Measurements from ENCODE around the gene CAPN7.
"Not testable (repeated sequence)": the region's sequence is repeated elsewhere in the genome, so short reads cannot be mapped to it uniquely, and the experiment has no call there.

CAPN7 gene

GRCh38 chr3:15186101-15186476 is 20.0 kb upstream of the CAPN7 start:
- H3K4me3 Mint-ChIP-seq = no peak overlapping the region
- H3K36me3 Mint-ChIP-seq (ENCODE audit: low read depth) = peaks cover 4% of the 10 kb centered on the region
- no peak overlapping the region for H3K27ac Mint-ChIP-seq
- TF ChIP-seq CTCF (IDR thresholded peaks at IDR 0.05; ENCODE audit: unreplicated experiment in 3 of 3) = no peak
- H3K4me1 Mint-ChIP-seq = peaks cover 10% of the 10 kb centered on the region
- H3K27me3 Mint-ChIP-seq (ENCODE audit: low read depth) = peaks cover 12% of the 10 kb centered on the region
- H3K9me3 Mint-ChIP-seq = peaks cover 4% of the 10 kb centered on the region

GRCh38 chr3:15186477-15187164 is 19.4 kb upstream of the CAPN7 start:
- not testable (repeated sequence) for H3K4me1 Mint-ChIP-seq; H3K36me3 Mint-ChIP-seq (ENCODE audit: low read depth); H3K4me3 Mint-ChIP-seq; H3K9me3 Mint-ChIP-seq; H3K27ac Mint-ChIP-seq
- H3K27me3 Mint-ChIP-seq (ENCODE audit: low read depth) = peaks cover 12% of the 10 kb centered on the region

- H3K27ac Mint-ChIP-seq = no peak overlapping the region
- H3K4me1 Mint-ChIP-seq = no peaks in the 10 kb centered on the region
- peaks cover 18% of the 10 kb centered on the region for H3K27me3 Mint-ChIP-seq (ENCODE audit: low read depth)
- no peak for TF ChIP-seq CTCF (IDR thresholded peaks at IDR 0.05; ENCODE audit: unreplicated experiment in 3 of 3)
- H3K36me3 Mint-ChIP-seq (ENCODE audit: low read depth) = no peaks in the 10 kb centered on the region
- H3K9me3 Mint-ChIP-seq = peaks cover 13% of the 10 kb centered on the region
- no peak overlapping the region for H3K4me3 Mint-ChIP-seq
These were observed 8.6 kb upstream of the CAPN7 start for GRCh38 chr3:15197340-15198029.

- H3K27ac Mint-ChIP-seq = no peak overlapping the region
- H3K4me3 Mint-ChIP-seq = no peak overlapping the region
- H3K9me3 Mint-ChIP-seq = peaks cover 4% of the 10 kb centered on the region
- no peak for TF ChIP-seq CTCF (IDR thresholded peaks at IDR 0.05; ENCODE audit: unreplicated experiment in 3 of 3)
- no peaks in the 10 kb centered on the region for H3K36me3 Mint-ChIP-seq (ENCODE audit: low read depth)
- H3K4me1 Mint-ChIP-seq = peaks cover 5% of the 10 kb centered on the region
- peaks cover 14% of the 10 kb centered on the region for H3K27me3 Mint-ChIP-seq (ENCODE audit: low read depth)
These were observed 7.4 kb upstream of the CAPN7 start for GRCh38 chr3:15198686-15199085.

GRCh38 chr3:15199493-15200105 is 6.4 kb upstream of the CAPN7 start:
- H3K27me3 Mint-ChIP-seq (ENCODE audit: low read depth) = peaks cover 6% of the 10 kb centered on the region
- no peak overlapping the region for H3K4me3 Mint-ChIP-seq
- peaks cover 5% of the 10 kb centered on the region for H3K4me1 Mint-ChIP-seq
- H3K9me3 Mint-ChIP-seq = peaks cover under 1% of the 10 kb centered on the region
- H3K36me3 Mint-ChIP-seq (ENCODE audit: low read depth) = no peaks in the 10 kb centered on the region
- no peak for TF ChIP-seq CTCF (IDR thresholded peaks at IDR 0.05; ENCODE audit: unreplicated experiment in 3 of 3)
- no peak overlapping the region for H3K27ac Mint-ChIP-seq

GRCh38 chr3:15204005-15204404 is 2.0 kb upstream of the CAPN7 start:
- no peaks in the 10 kb centered on the region for H3K36me3 Mint-ChIP-seq (ENCODE audit: low read depth)
- H3K27ac Mint-ChIP-seq = peak overlapping the region in 2 of 3 experiments; percentile 1 to 90
- H3K9me3 Mint-ChIP-seq = no peaks in the 10 kb centered on the region
- peak overlapping the region; percentile 46 to 75 (median 59) for H3K4me3 Mint-ChIP-seq
- H3K27me3 Mint-ChIP-seq (ENCODE audit: low read depth) = no peaks in the 10 kb centered on the region
- H3K4me1 Mint-ChIP-seq = peaks cover 25% of the 10 kb centered on the region
- TF ChIP-seq CTCF (IDR thresholded peaks at IDR 0.05; ENCODE audit: unreplicated experiment in 3 of 3) = no peak

All from nephron (organoid).